OCI-M2 (cell line): ENCODE results near the gene ELOA.
"Not testable (repeated sequence)": the region's sequence is repeated elsewhere in the genome, so short reads cannot be mapped to it uniquely, and the experiment has no call there.

Experiments used
- DNase-seq: peaks from one replicate; lab custom pipeline; 2025; ENCODE audit not compliant: unreplicated experiment; lab: John Stamatoyannopoulos, UW

The ELOA gene

GRCh38 chr1:23732363-23733224, 10.7 kb upstream of the ELOA start:
- no peak for DNase-seq

- DNase-seq, result not testable (repeated sequence)
Observed at GRCh38 chr1:23733281-23733680, 10.0 kb upstream of the ELOA start.

GRCh38 chr1:23736437-23737134, 6.7 kb upstream of the ELOA start:
- no peak for DNase-seq

- DNase-seq, result no peak
Observed at GRCh38 chr1:23741609-23742008, 1.7 kb upstream of the ELOA start.

GRCh38 chr1:23742670-23743286, 493 bp upstream of the ELOA start:
- DNase-seq, result no peak

- DNase-seq, result no peak
Observed at GRCh38 chr1:23745515-23745914, 2.2 kb downstream of the ELOA start.

- DNase-seq, result no peak
Observed at GRCh38 chr1:23748016-23748415, 4.7 kb downstream of the ELOA start.

- no peak for DNase-seq
Observed at GRCh38 chr1:23751050-23751814, 8.0 kb downstream of the ELOA start.

- DNase-seq, result no peak
Observed at GRCh38 chr1:23751815-23752200, 8.5 kb downstream of the ELOA start.

GRCh38 chr1:23752909-23753308, 9.6 kb downstream of the ELOA start:
- no peak for DNase-seq

- DNase-seq, result no peak
Observed at GRCh38 chr1:23756676-23757075, 13.4 kb downstream of the ELOA start.

- DNase-seq, result no peak
Observed at GRCh38 chr1:23757812-23758211, 14.5 kb downstream of the ELOA start.

- no peak for DNase-seq
Observed at GRCh38 chr1:23759277-23759676, 16.0 kb downstream of the ELOA start.

- no peak for DNase-seq
Observed at GRCh38 chr1:23763041-23763577, 19.8 kb downstream of the ELOA start.

- no peak for DNase-seq
Observed at GRCh38 chr1:23768733-23769132, 25.5 kb downstream of the ELOA start.

- DNase-seq, result peak; percentile 46
Observed at GRCh38 chr1:23772049-23772853, 29.0 kb downstream of the ELOA start.

- DNase-seq, result no peak
Observed at GRCh38 chr1:23772854-23773242, 29.6 kb downstream of the ELOA start.

GRCh38 chr1:23774174-23774880, 31.1 kb downstream of the ELOA start:
- no peak for DNase-seq

- no peak for DNase-seq
Observed at GRCh38 chr1:23776217-23776616, 32.9 kb downstream of the ELOA start.
